Fibroblast of lung (primary cell): ENCODE results near the gene SLC51B.

ENCODE experiments used
- EZH2 ChIP-seq: IDR thresholded peaks from 2 replicates; pipeline ENCODE4 v1.5.1; 2012; ENCODE audit warnings: low read length, control low read depth, mild to moderate bottlenecking; ENCODE audit errors: missing control alignments
- TF ChIP-seq, protein P1 (sequence below), 2 donors: IDR thresholded peaks in 1 of 2; conservative IDR thresholded peaks in 1 of 2; 1 replicate in 1 of 2; 2 replicates in 1 of 2; pipeline ENCODE4 v1.5.1; 2011 to 2012; ENCODE audit warnings: low read length in 2 of 2, control low read depth in 1 of 2, inconsistent platforms in 1 of 2, low read depth in 1 of 2, mild to moderate bottlenecking in 1 of 2

DNA sequence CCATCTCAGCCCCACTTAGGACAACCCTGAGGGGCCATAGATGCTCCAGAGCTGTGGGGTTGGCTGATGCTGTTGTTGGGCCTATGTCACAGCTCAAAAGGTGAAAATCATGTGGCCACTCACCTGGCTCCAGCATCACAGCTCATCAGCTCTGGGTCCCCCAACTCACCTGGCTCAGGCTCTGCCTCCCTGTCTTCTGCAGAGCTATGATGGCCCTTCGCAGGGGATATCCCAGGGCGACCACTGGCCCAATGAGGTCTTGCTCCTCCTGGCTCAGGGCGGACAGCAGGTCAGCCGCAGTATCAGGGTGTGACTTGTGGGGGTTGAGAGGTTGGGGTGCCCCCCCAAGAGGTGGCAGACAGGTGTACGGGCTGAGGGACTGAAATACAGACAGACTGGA, 54.1 kb downstream of the SLC51B start:
- TF ChIP-seq, protein P1, sequence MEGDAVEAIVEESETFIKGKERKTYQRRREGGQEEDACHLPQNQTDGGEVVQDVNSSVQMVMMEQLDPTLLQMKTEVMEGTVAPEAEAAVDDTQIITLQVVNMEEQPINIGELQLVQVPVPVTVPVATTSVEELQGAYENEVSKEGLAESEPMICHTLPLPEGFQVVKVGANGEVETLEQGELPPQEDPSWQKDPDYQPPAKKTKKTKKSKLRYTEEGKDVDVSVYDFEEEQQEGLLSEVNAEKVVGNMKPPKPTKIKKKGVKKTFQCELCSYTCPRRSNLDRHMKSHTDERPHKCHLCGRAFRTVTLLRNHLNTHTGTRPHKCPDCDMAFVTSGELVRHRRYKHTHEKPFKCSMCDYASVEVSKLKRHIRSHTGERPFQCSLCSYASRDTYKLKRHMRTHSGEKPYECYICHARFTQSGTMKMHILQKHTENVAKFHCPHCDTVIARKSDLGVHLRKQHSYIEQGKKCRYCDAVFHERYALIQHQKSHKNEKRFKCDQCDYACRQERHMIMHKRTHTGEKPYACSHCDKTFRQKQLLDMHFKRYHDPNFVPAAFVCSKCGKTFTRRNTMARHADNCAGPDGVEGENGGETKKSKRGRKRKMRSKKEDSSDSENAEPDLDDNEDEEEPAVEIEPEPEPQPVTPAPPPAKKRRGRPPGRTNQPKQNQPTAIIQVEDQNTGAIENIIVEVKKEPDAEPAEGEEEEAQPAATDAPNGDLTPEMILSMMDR (conservative IDR thresholded peaks at IDR 0.05 in 1 of 2, IDR thresholded peaks at IDR 0.05 in 1 of 2; ENCODE audit: low read depth in 1 of 2, low read length in 2 of 2): no peak
- TF ChIP-seq EZH2: no peak
